GM12878 (cell line): ENCODE results near the gene SLC7A5. TPM values are rescaled to one million over a fixed set of nuclear protein-coding genes. Genes with fewer than 3 reads are reported as not detected.

Experiments used
- ATAC-seq: fragments of 200-7000 bp; cut with Tn5 transposase; 3 replicates; pipeline ENCODE4 v1.9.1; 2020; ENCODE audit warnings: mild to moderate bottlenecking, moderate library complexity
- BruUV-seq: library from RNA; stranded (reverse); fragments of 400-500 nt; replicated peaks from 2 replicates; lab custom pipeline; 2021; lab: Mats Ljungman, UMichigan
- CTCF ChIA-PET: fragments of 300-600 bp; sonication (Branson Sonifier 250); formaldehyde crosslinking; extraction: SDS; loops from one replicate; lab custom pipeline; 2021; ENCODE audit warnings: inconsistent platforms; lab: Yijun Ruan, JAX
- POLR2A ChIA-PET: fragments of 350-600 bp; formaldehyde crosslinking; extraction: SDS; loops from one replicate; lab custom pipeline; 2021; ENCODE audit warnings: inconsistent platforms; lab: Charles Lee
- RAD21 ChIA-PET: fragments of 300-600 bp; sonication (Branson Sonifier 250); formaldehyde crosslinking; loops from one replicate; lab custom pipeline; 2023; ENCODE audit warnings: antibody characterized with exemption; ENCODE audit not compliant: unreplicated experiment; lab: Charles Lee
- SMC1A ChIA-PET: fragments of 300-600 bp; sonication (Branson Sonifier 250); formaldehyde crosslinking; loops from one replicate; lab custom pipeline; 2023; ENCODE audit not compliant: unreplicated experiment, uncharacterized antibody; lab: Charles Lee
- DNase-seq: peaks from one replicate; pipeline ENCODE4 v3.0.0-alpha.2; 2011; ENCODE audit warnings: low read depth, low spot score
- FAIRE-seq: peaks from 3 replicates; lab custom pipeline; 2011; peaks lifted over from hg19 to GRCh38; lab: Jason Lieb, UNC
- H2AFZ ChIP-seq: 2 replicates; pipeline ENCODE4 v1.6.0; 2011; ENCODE audit warnings: low read depth, low read length, control low read depth; ENCODE audit not compliant: control insufficient read depth
- H3K27ac ChIP-seq: 2 replicates; pipeline ENCODE4 v1.5.1; 2011; ENCODE audit warnings: control low read depth; ENCODE audit not compliant: control insufficient read depth, insufficient read depth
- H3K27me3 ChIP-seq, 2 experiments: replicated peaks in 1 of 2; 2 replicates each; pipeline versions ENCODE4 v1.6.0 to v1.6.1; 2011; ENCODE audit warnings: low read length in 1 of 2; ENCODE audit not compliant: control insufficient read depth in 2 of 2, insufficient read depth in 2 of 2
- H3K36me3 ChIP-seq, 2 experiments: 2 replicates each; pipeline ENCODE4 v1.5.1; 2011; ENCODE audit warnings: low read length in 1 of 2; ENCODE audit not compliant: control insufficient read depth in 2 of 2, insufficient read depth in 2 of 2
- H3K4me1 ChIP-seq: 2 replicates; pipeline ENCODE4 v1.6.1; 2011; ENCODE audit warnings: mild to moderate bottlenecking, low read length, moderate library complexity, mixed read lengths; ENCODE audit not compliant: control insufficient read depth, insufficient read depth
- H3K4me2 ChIP-seq: 2 replicates; pipeline ENCODE4 v1.6.0; 2011; ENCODE audit warnings: control low read depth; ENCODE audit not compliant: control insufficient read depth, insufficient read depth
- H3K4me3 ChIP-seq: fragments of 200-600 bp; sonication (generic); 2 replicates; pipeline ENCODE4 v1.5.1; 2016
- H3K79me2 ChIP-seq: 2 replicates; pipeline ENCODE4 v1.6.0; 2011; ENCODE audit warnings: low read length; ENCODE audit not compliant: control insufficient read depth, insufficient read depth
- H3K9ac ChIP-seq: 2 replicates; pipeline ENCODE4 v1.8.0; 2011; ENCODE audit warnings: low read length, control low read depth, mixed read lengths; ENCODE audit not compliant: control insufficient read depth, insufficient read depth
- H3K9me3 ChIP-seq: replicated peaks from 3 replicates; pipeline ENCODE4 v1.5.1; 2011; ENCODE audit warnings: mild to moderate bottlenecking, low read length; ENCODE audit not compliant: control insufficient read depth, insufficient read depth
- H4K20me1 ChIP-seq: 2 replicates; pipeline ENCODE4 v1.6.0; 2011; ENCODE audit not compliant: control insufficient read depth, insufficient read depth
- MEF2B ChIP-seq: fragments of 450-650 bp; IDR thresholded peaks from 2 replicates; pipeline ENCODE4 v1.6.1; 2018; ENCODE audit warnings: mild to moderate bottlenecking, moderate library complexity; ENCODE audit not compliant: partially characterized antibody, poor library complexity, severe bottlenecking
- POLR2A ChIP-seq: IDR thresholded peaks from 2 replicates; pipeline ENCODE4 v1.6.1; 2011; ENCODE audit warnings: low read depth, mild to moderate bottlenecking, low read length
- WGBS: methylation state at CpG from one replicate; pipeline ENCODE4 v1.1.6; 2016; ENCODE audit warnings: low lambda C conversion rate; ENCODE audit not compliant: insufficient replicate concordance, insufficient coverage; ENCODE audit errors: missing lambda C conversion rate; 5-methylcytosine and 5-hydroxymethylcytosine counted together
- in situ Hi-C: fragments of 300-500 bp; cut with MboI; formaldehyde crosslinking; loops from 9 replicates; pipeline ENCODE4 v1.14.3; 2018; ENCODE audit warnings: mixed read lengths
- intact Hi-C: fragments of 100-400 bp; cut with micrococcal nuclease; formaldehyde crosslinking; loops from one replicate; pipeline ENCODE4 v1.14.2; 2022; ENCODE audit not compliant: unreplicated experiment
- polyA plus RNA-seq, 11 experiments: library from polyadenylated mRNA; depleted of rRNA in 4 of 11; unstranded in 6 of 11; stranded (reverse) in 5 of 11; fragments of >200 nt; fragmentation: Nextera tagmentation in 4 of 11; fragmentation: Illumina TruSeq in 1 of 11; extraction: Ambion mirVana in 4 of 11; extraction: Trizol in 1 of 11; gene quantifications; 1 replicate in 1 of 11; 2 replicates in 10 of 11; pipeline versions ENCODE4 v1.2.1 to v1.2.3, GENCODE V29; 2011 to 2016; ENCODE audit warnings: inconsistent platforms in 2 of 11, missing spikeins in 2 of 11, low read depth in 1 of 11
- total RNA-seq, 4 experiments: library from RNA; depleted of rRNA in 3 of 4; stranded (reverse); fragments of >200 nt in 3 of 4; fragmentation: Illumina TruSeq in 1 of 4; extraction: Trizol in 1 of 4; gene quantifications; 2 replicates each; pipeline versions ENCODE4 v1.2.1 to v1.2.3, GENCODE V29; 2013 to 2021

SLC7A5 gene
- total and polyA plus RNA-seq, 10 of the 15 experiments (the other 5 are each of a cell fraction or from before 2014, with no cell fraction given) = 2.3 to 101 (median 35.8) TPM

DNA sequence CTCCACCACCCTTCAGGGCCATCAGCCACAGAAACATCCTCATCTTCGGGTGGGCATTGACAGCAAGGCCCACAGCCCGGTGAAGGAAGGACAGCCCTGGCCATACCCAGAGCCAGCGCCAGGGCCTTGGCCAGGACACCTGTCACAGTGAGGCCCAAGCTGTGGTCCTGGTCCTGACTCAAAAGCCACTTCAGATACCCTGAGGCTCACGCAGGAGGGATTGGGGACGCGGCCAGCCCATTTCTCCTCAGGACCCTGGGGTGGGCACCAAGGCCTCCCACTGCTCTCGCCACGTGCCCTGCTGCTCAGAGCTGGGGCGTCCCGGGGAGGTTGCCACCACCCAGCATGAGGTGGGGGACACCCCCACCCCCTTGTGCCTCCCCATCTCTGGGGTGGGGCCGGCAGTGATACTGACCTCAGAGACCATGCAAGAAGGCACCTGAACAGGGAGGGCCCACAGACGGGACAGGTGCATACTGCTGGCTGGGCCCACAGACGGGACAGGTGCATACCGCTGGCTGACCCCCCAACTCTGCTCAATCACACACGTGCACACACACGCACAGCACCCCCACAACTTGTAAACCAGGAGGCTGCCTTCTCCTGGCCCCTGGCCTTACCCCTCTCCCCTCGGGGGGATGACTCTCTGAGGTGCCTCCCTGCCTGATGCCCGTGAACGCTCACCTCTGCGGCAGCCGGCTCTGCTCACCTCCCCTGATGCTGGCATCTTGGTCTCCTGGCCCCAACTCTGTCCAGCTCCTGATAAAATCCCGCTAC is 14.2 kb downstream of the SLC7A5 start:
- Histone ChIP-seq H3K4me2 (peak overlapping the region; percentile 32; the same call in 1 of the 2 replicates), H3K9me3 (no peaks in the 10 kb centered on the region), H3K4me1 (peaks cover 40% of the 10 kb centered on the region), H3K79me2 (peaks cover 63% of the 10 kb centered on the region), H4K20me1 (no peaks in the 10 kb centered on the region; the same call in 1 of the 2 replicates), H3K27me3 (no peaks in the 10 kb centered on the region), H3K27ac (no peak overlapping the region), H2AFZ (no peak overlapping the region), H3K9ac (no peak overlapping the region; the same call in 1 of the 2 replicates), H3K4me3 (no peak overlapping the region), H3K36me3 (peaks cover 9 to 39% of the 10 kb centered on the region in 2 experiments; a peak in 3 of 4 replicates)
- SMC1A ChIA-PET = interaction anchor here (1.0 kb wide), 1 partner anchor 17 kb away, joined by 3 read pairs; no protein-coding TSS in a partner anchor
- in situ Hi-C loops (loop anchor here (5.0 kb wide), 1 partner anchor 78 kb away; no protein-coding TSS in a partner anchor), intact Hi-C loops (loop anchor here (5.0 kb wide), 2 partner anchors 43 to 78 kb away; no protein-coding TSS in a partner anchor)
- BruUV-seq = no TSS peak
- no peak for FAIRE-seq
- ATAC-seq = no peak
- TF ChIP-seq MEF2B = no peak
- TF ChIP-seq POLR2A = peak; percentile 8; the same call in 1 of the 2 replicates
- RAD21 ChIA-PET = interaction anchor here (0.9 to 1.4 kb wide), 2 partner anchors 10 to 16 kb away, joined by 4 to 5 read pairs; no protein-coding TSS in a partner anchor
- POLR2A ChIA-PET = no interaction called here
- WGBS = 90% methylated on average over 20 of the region's 22 CpGs
- CTCF ChIA-PET = interaction anchor here (9.8 kb wide), 1 partner anchor 14 kb away, joined by 213 read pairs; the partner anchor contains the start of gene SLC7A5
- no peak for DNase-seq
